ENCODE measurements around the gene ST6GALNAC3. TPM values are rescaled to one million over a fixed set of nuclear protein-coding genes. Genes with fewer than 3 reads are reported as not detected.

Gene ST6GALNAC3
- total RNA-seq, 2 donors from 2014 or later: 6.3 to 7.6 TPM

DNA sequence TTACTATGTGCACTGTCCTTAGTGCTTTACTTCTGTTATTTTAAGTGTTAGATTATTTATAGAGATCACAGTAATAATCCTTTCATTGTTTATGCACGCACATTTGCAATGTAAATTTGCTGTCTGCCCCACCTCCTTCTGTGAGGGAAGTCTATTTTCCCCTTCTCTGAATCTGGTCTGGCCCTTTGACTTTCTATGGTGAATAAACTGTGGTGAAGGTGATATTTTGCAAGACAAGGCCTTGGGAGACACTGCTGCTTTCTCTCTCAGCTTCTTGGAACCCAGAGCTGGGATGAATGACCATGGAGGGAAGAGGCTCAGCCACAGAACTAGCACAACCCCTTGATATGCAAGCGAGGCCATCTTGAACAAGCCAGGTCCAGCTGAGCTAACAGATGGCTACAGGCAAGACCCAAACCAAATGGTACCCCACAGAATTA, 156.3 kb downstream of the ST6GALNAC3 start:
- 47 to 80% methylated on average over 1 to 2 of the region's 2 CpGs for WGBS, 2 experiments (ENCODE audit: insufficient coverage in 1 of 2, insufficient read length in 1 of 2)
- H3K9me3 Mint-ChIP-seq: no peaks in the 10 kb centered on the region
- no peak overlapping the region for H3K27ac ChIP-seq (ENCODE audit: low read depth, low read length)
- H3K27ac Mint-ChIP-seq: peak overlapping the region; percentile 63
- H3K4me3 Mint-ChIP-seq: no peak overlapping the region
- H3K4me1 Mint-ChIP-seq: peaks cover 19% of the 10 kb centered on the region
- H3K36me3 Mint-ChIP-seq (ENCODE audit: low read depth): no peaks in the 10 kb centered on the region
- no peaks in the 10 kb centered on the region for H3K9me3 ChIP-seq (ENCODE audit: control insufficient read depth, low read length)
- H3K36me3 ChIP-seq (ENCODE audit: control insufficient read depth, insufficient read depth, low read length): no peaks in the 10 kb centered on the region
- TF ChIP-seq CTCF (conservative IDR thresholded peaks at IDR 0.05): no peak
- H3K27me3 Mint-ChIP-seq (ENCODE audit: insufficient read depth): no peaks in the 10 kb centered on the region
- H3K4me1 ChIP-seq (ENCODE audit: control insufficient read depth, insufficient read depth, low read length): no peaks in the 10 kb centered on the region
- no peak overlapping the region for H3K4me3 ChIP-seq (ENCODE audit: low read length)
- DNase-seq: peak; percentile 63
- H3K27me3 ChIP-seq (ENCODE audit: control insufficient read depth, insufficient read depth, low read length, poor library complexity, severe bottlenecking): peaks cover 29% of the 10 kb centered on the region
- H3K9ac ChIP-seq (ENCODE audit: extremely low read depth, low read length, poor library complexity, severe bottlenecking): no peak overlapping the region

DNA sequence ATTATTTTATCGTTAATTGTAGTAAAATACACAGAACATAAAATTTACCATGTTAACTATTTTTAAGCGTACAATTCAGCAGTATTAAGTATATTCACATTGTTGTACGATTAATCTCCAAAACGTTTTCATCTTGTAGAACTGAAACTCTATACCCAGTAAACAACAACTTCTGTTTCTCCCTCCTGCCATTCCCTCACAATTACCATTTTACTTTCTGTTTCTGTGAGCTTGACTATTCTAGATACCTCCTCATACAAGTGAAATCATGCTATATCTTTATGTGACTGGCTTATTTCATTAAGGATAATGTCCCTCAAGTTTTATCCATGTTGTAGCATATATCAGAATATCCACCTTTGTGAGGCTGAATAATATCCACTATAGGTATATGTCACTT, 156.8 kb downstream of the ST6GALNAC3 start:
- H3K4me3 Mint-ChIP-seq: no peak overlapping the region
- no peak overlapping the region for H3K9ac ChIP-seq (ENCODE audit: extremely low read depth, low read length, poor library complexity, severe bottlenecking)
- 70 to 75% methylated on average over 3 to 4 of the region's 4 CpGs for WGBS, 2 experiments (ENCODE audit: insufficient coverage in 1 of 2, insufficient read length in 1 of 2)
- H3K4me1 ChIP-seq (ENCODE audit: control insufficient read depth, insufficient read depth, low read length): no peaks in the 10 kb centered on the region
- no peaks in the 10 kb centered on the region for H3K36me3 ChIP-seq (ENCODE audit: control insufficient read depth, insufficient read depth, low read length)
- no peaks in the 10 kb centered on the region for H3K9me3 Mint-ChIP-seq
- H3K4me3 ChIP-seq (ENCODE audit: low read length): no peak overlapping the region
- no peak overlapping the region for H3K27ac ChIP-seq (ENCODE audit: low read depth, low read length)
- no peaks in the 10 kb centered on the region for H3K36me3 Mint-ChIP-seq (ENCODE audit: low read depth)
- peaks cover 19% of the 10 kb centered on the region for H3K4me1 Mint-ChIP-seq
- H3K27me3 ChIP-seq (ENCODE audit: control insufficient read depth, insufficient read depth, low read length, poor library complexity, severe bottlenecking): peaks cover 29% of the 10 kb centered on the region
- H3K27ac Mint-ChIP-seq: no peak overlapping the region
- H3K27me3 Mint-ChIP-seq (ENCODE audit: insufficient read depth): no peaks in the 10 kb centered on the region
- DNase-seq: no peak
- TF ChIP-seq CTCF (conservative IDR thresholded peaks at IDR 0.05): no peak
- no peaks in the 10 kb centered on the region for H3K9me3 ChIP-seq (ENCODE audit: control insufficient read depth, low read length)

DNA sequence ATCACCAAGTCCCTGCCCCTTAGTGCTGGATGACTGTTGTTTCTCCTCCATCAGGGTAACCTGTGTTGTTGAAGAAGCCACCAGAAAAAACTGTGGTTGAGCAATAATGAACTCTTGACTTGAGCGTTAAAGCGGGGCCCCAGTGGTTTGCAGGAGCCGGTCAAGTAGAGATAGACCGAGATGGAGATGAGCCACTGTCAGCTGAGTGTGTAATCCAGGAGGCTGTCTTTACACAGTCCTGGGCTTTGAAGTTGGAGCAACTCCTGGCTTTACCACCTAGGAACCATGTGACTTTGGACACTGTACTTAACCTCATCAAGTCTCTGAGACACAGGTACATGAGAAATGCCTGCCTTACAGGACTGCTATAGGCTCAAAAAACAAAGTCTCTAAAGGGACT, 158.1 kb downstream of the ST6GALNAC3 start:
- peaks cover 34% of the 10 kb centered on the region for H3K27me3 ChIP-seq (ENCODE audit: control insufficient read depth, insufficient read depth, low read length, poor library complexity, severe bottlenecking)
- TF ChIP-seq CTCF (conservative IDR thresholded peaks at IDR 0.05): no peak
- H3K9ac ChIP-seq (ENCODE audit: extremely low read depth, low read length, poor library complexity, severe bottlenecking): no peak overlapping the region
- H3K4me1 ChIP-seq (ENCODE audit: control insufficient read depth, insufficient read depth, low read length): no peaks in the 10 kb centered on the region
- no peak for DNase-seq
- H3K9me3 ChIP-seq (ENCODE audit: control insufficient read depth, low read length): no peaks in the 10 kb centered on the region
- Mint-ChIP-seq H3K27me3 (ENCODE audit: insufficient read depth) (peaks cover 2% of the 10 kb centered on the region), H3K4me1 (peaks cover 23% of the 10 kb centered on the region), H3K27ac (no peak overlapping the region), H3K36me3 (ENCODE audit: low read depth) (no peaks in the 10 kb centered on the region), H3K4me3 (no peak overlapping the region), H3K9me3 (no peaks in the 10 kb centered on the region)
- 95 to 96% methylated on average over 4 of the region's 4 CpGs for WGBS, 2 experiments (ENCODE audit: insufficient coverage in 1 of 2, insufficient read length in 1 of 2)
- H3K36me3 ChIP-seq (ENCODE audit: control insufficient read depth, insufficient read depth, low read length): no peaks in the 10 kb centered on the region
- no peak overlapping the region for H3K4me3 ChIP-seq (ENCODE audit: low read length)
- H3K27ac ChIP-seq (ENCODE audit: low read depth, low read length): no peak overlapping the region
